Mesendoderm (in vitro differentiated cells): Measurements from ENCODE around the gene CDK1.

ENCODE experiments used
- DNase-seq: peaks from one replicate; pipeline ENCODE4 v3.0.0; 2013
- H2AK5ac ChIP-seq: 2 replicates; pipeline ENCODE4 v1.6.1; 2013; ENCODE audit warnings: low read length, inconsistent platforms
- H2BK120ac ChIP-seq: 2 replicates; pipeline ENCODE4 v1.6.1; 2013; ENCODE audit warnings: low read depth, mild to moderate bottlenecking, low read length, moderate library complexity, mixed read lengths
- H2BK15ac ChIP-seq: replicated peaks from 2 replicates; pipeline ENCODE4 v1.6.1; 2013; ENCODE audit warnings: low read depth, mild to moderate bottlenecking, moderate library complexity
- H2BK5ac ChIP-seq: 2 replicates; pipeline ENCODE4 v1.6.1; 2013; ENCODE audit warnings: low read length, inconsistent platforms
- H3K18ac ChIP-seq: 2 replicates; pipeline ENCODE4 v1.6.1; 2013; ENCODE audit warnings: mild to moderate bottlenecking, low read length, mixed read lengths
- H3K23ac ChIP-seq: one replicate; pipeline ENCODE4 v1.6.1; 2013; ENCODE audit warnings: low read length
- H3K27ac ChIP-seq: 2 replicates; pipeline ENCODE4 v1.5.1; 2013; ENCODE audit warnings: low read depth, mild to moderate bottlenecking, inconsistent platforms, low read length, moderate library complexity
- H3K27me3 ChIP-seq: 2 replicates; pipeline ENCODE4 v1.6.1; 2013; ENCODE audit warnings: low read length, control low read depth, mild to moderate bottlenecking, inconsistent platforms; ENCODE audit not compliant: insufficient read depth, poor library complexity
- H3K36me3 ChIP-seq: 2 replicates; pipeline ENCODE4 v1.6.1; 2013; ENCODE audit warnings: low read length, inconsistent platforms; ENCODE audit not compliant: control insufficient read depth, insufficient read depth
- H3K4ac ChIP-seq: one replicate; pipeline ENCODE4 v1.6.1; 2013; ENCODE audit warnings: low read depth, mild to moderate bottlenecking, low read length, moderate library complexity
- H3K4me1 ChIP-seq: 2 replicates; pipeline ENCODE4 v1.6.1; 2013; ENCODE audit warnings: low read depth, low read length, inconsistent platforms; ENCODE audit not compliant: control insufficient read depth
- H3K4me2 ChIP-seq: 2 replicates; pipeline ENCODE4 v1.6.1; 2013; ENCODE audit warnings: low read length
- H3K4me3 ChIP-seq: 2 replicates; pipeline ENCODE4 v1.5.1; 2013; ENCODE audit warnings: mild to moderate bottlenecking, low read length
- H3K56ac ChIP-seq: one replicate; pipeline ENCODE4 v1.6.1; 2013; ENCODE audit warnings: low read length
- H3K79me1 ChIP-seq: 2 replicates; pipeline ENCODE4 v1.6.1; 2013; ENCODE audit warnings: low read length, inconsistent platforms
- H3K79me2 ChIP-seq: 2 replicates; pipeline ENCODE4 v1.6.1; 2013; ENCODE audit warnings: mild to moderate bottlenecking, low read length; ENCODE audit not compliant: control insufficient read depth, insufficient read depth
- H3K9ac ChIP-seq: 2 replicates; pipeline ENCODE4 v1.6.1; 2013; ENCODE audit warnings: low read length, inconsistent platforms
- H4K5ac ChIP-seq: one replicate; pipeline ENCODE4 v1.6.1; 2013; ENCODE audit warnings: low read length
- H4K8ac ChIP-seq: one replicate; pipeline ENCODE4 v1.6.1; 2013; ENCODE audit warnings: low read depth, mild to moderate bottlenecking, control low read depth, low read length, moderate library complexity
- WGBS: extraction: QIAGEN DNeasy Blood & Tissue Kit; methylation state at CpG from one replicate; pipeline ENCODE4 v1.1.7; 2013; ENCODE audit warnings: low lambda C conversion rate, missing lambda C conversion rate; ENCODE audit not compliant: insufficient coverage; ENCODE audit errors: extremely low coverage; 5-methylcytosine and 5-hydroxymethylcytosine counted together

The CDK1 gene

GRCh38 chr10:60733517-60733822 lies 44.8 kb upstream of the CDK1 start:
- Histone ChIP-seq H3K23ac (no peak overlapping the region), H3K79me2 (no peaks in the 10 kb centered on the region), H3K79me1 (no peaks in the 10 kb centered on the region), H3K27me3 (no peaks in the 10 kb centered on the region), H3K4me2 (peak overlapping the region; percentile 15), H2BK120ac (no peak overlapping the region), H2BK15ac (no peak overlapping the region), H3K56ac (peak overlapping the region; percentile 45), H3K4me3 (peak overlapping the region; percentile 60), H3K9ac (peak overlapping the region; percentile 76), H4K8ac (no peak overlapping the region), H2AK5ac (no peak overlapping the region), H3K4ac (no peak overlapping the region), H3K4me1 (peaks cover 8% of the 10 kb centered on the region), H4K5ac (no peak overlapping the region), H3K36me3 (no peaks in the 10 kb centered on the region), H2BK5ac (no peak overlapping the region), H3K27ac (no peak overlapping the region), H3K18ac (no peak overlapping the region)
- DNase-seq = no peak
- WGBS = no CpG with 5 or more reads among the region's 17 CpGs

- no peak overlapping the region for H3K4ac ChIP-seq
- H3K79me1 ChIP-seq = no peaks in the 10 kb centered on the region
- no peaks in the 10 kb centered on the region for H3K27me3 ChIP-seq
- no peak overlapping the region for H2BK5ac ChIP-seq
- peak overlapping the region; percentile 31 for H3K56ac ChIP-seq
- H3K23ac ChIP-seq = no peak overlapping the region
- no peak for DNase-seq
- no peak overlapping the region for H3K18ac ChIP-seq
- no peak overlapping the region for H3K27ac ChIP-seq
- H3K4me3 ChIP-seq = no peak overlapping the region
- no peak overlapping the region for H2BK120ac ChIP-seq
- H4K5ac ChIP-seq = no peak overlapping the region
- no peak overlapping the region for H2AK5ac ChIP-seq
- whole genome bisulfite sequencing = no CpG with 5 or more reads among the region's 11 CpGs
- no peaks in the 10 kb centered on the region for H3K36me3 ChIP-seq
- H3K9ac ChIP-seq = no peak overlapping the region
- no peak overlapping the region for H4K8ac ChIP-seq
- no peaks in the 10 kb centered on the region for H3K79me2 ChIP-seq
- no peak overlapping the region for H3K4me2 ChIP-seq
- H3K4me1 ChIP-seq = peaks cover 8% of the 10 kb centered on the region
- no peak overlapping the region for H2BK15ac ChIP-seq
Measured at GRCh38 chr10:60733826-60734225, 44.5 kb upstream of the CDK1 start.

- Histone ChIP-seq H3K4me1 (peaks cover 8% of the 10 kb centered on the region), H4K8ac (no peak overlapping the region), H4K5ac (no peak overlapping the region), H2BK120ac (no peak overlapping the region), H3K4me3 (no peak overlapping the region), H3K27ac (no peak overlapping the region), H2BK15ac (no peak overlapping the region), H3K27me3 (no peaks in the 10 kb centered on the region), H2BK5ac (no peak overlapping the region), H3K56ac (no peak overlapping the region), H3K79me1 (no peaks in the 10 kb centered on the region), H3K9ac (no peak overlapping the region), H2AK5ac (no peak overlapping the region), H3K18ac (no peak overlapping the region), H3K4me2 (no peak overlapping the region), H3K79me2 (no peaks in the 10 kb centered on the region), H3K23ac (no peak overlapping the region), H3K4ac (no peak overlapping the region), H3K36me3 (no peaks in the 10 kb centered on the region)
- no CpG with 5 or more reads among the region's 3 CpGs for WGBS
- DNase-seq = peak; percentile 15
Measured at GRCh38 chr10:60734226-60734625, 44.1 kb upstream of the CDK1 start.

- H3K56ac ChIP-seq = no peak overlapping the region
- no peak overlapping the region for H3K27ac ChIP-seq
- H3K79me2 ChIP-seq = no peaks in the 10 kb centered on the region
- no peak overlapping the region for H2BK5ac ChIP-seq
- no peak overlapping the region for H2AK5ac ChIP-seq
- no peak overlapping the region for H2BK15ac ChIP-seq
- peaks cover 8% of the 10 kb centered on the region for H3K4me1 ChIP-seq
- no peaks in the 10 kb centered on the region for H3K79me1 ChIP-seq
- no peak overlapping the region for H3K9ac ChIP-seq
- no peak overlapping the region for H3K18ac ChIP-seq
- H3K23ac ChIP-seq = no peak overlapping the region
- no peak overlapping the region for H4K5ac ChIP-seq
- H2BK120ac ChIP-seq = no peak overlapping the region
- H3K4ac ChIP-seq = no peak overlapping the region
- H3K36me3 ChIP-seq = no peaks in the 10 kb centered on the region
- peak; percentile 43 for DNase-seq
- H4K8ac ChIP-seq = no peak overlapping the region
- no peak overlapping the region for H3K4me3 ChIP-seq
- no peaks in the 10 kb centered on the region for H3K27me3 ChIP-seq
- no peak overlapping the region for H3K4me2 ChIP-seq
- WGBS = no CpG with 5 or more reads among the region's 2 CpGs
Measured at GRCh38 chr10:60735244-60735643, 43.0 kb upstream of the CDK1 start.

GRCh38 chr10:60737242-60737641 lies 41.0 kb upstream of the CDK1 start:
- H3K27ac ChIP-seq = no peak overlapping the region
- H3K9ac ChIP-seq = no peak overlapping the region
- H4K5ac ChIP-seq = no peak overlapping the region
- peak overlapping the region; percentile 60 for H2BK15ac ChIP-seq
- no peak overlapping the region for H3K18ac ChIP-seq
- no peak overlapping the region for H2AK5ac ChIP-seq
- H3K79me2 ChIP-seq = no peaks in the 10 kb centered on the region
- H3K56ac ChIP-seq = no peak overlapping the region
- H4K8ac ChIP-seq = no peak overlapping the region
- no CpG with 5 or more reads among the region's 5 CpGs for WGBS
- no peaks in the 10 kb centered on the region for H3K36me3 ChIP-seq
- no peak overlapping the region for H3K23ac ChIP-seq
- H3K4me1 ChIP-seq = peaks cover 8% of the 10 kb centered on the region
- no peak overlapping the region for H2BK120ac ChIP-seq
- H3K4me2 ChIP-seq = no peak overlapping the region
- no peaks in the 10 kb centered on the region for H3K27me3 ChIP-seq
- no peak overlapping the region for H3K4ac ChIP-seq
- H2BK5ac ChIP-seq = no peak overlapping the region
- DNase-seq = no peak
- no peak overlapping the region for H3K4me3 ChIP-seq
- no peaks in the 10 kb centered on the region for H3K79me1 ChIP-seq

GRCh38 chr10:60739558-60739957 lies 38.7 kb upstream of the CDK1 start:
- H3K56ac ChIP-seq = no peak overlapping the region
- no peaks in the 10 kb centered on the region for H3K36me3 ChIP-seq
- no peaks in the 10 kb centered on the region for H3K79me1 ChIP-seq
- no peak overlapping the region for H3K4me3 ChIP-seq
- H3K4me2 ChIP-seq = no peak overlapping the region
- H2AK5ac ChIP-seq = no peak overlapping the region
- no peaks in the 10 kb centered on the region for H3K27me3 ChIP-seq
- no peak overlapping the region for H2BK5ac ChIP-seq
- no peak overlapping the region for H3K23ac ChIP-seq
- H3K4ac ChIP-seq = no peak overlapping the region
- H3K18ac ChIP-seq = no peak overlapping the region
- no peak overlapping the region for H4K5ac ChIP-seq
- H3K79me2 ChIP-seq = no peaks in the 10 kb centered on the region
- H3K4me1 ChIP-seq = peaks cover 7% of the 10 kb centered on the region
- no peak overlapping the region for H3K9ac ChIP-seq
- no peak overlapping the region for H3K27ac ChIP-seq
- H4K8ac ChIP-seq = no peak overlapping the region
- no peak overlapping the region for H2BK15ac ChIP-seq
- no peak for DNase-seq
- no peak overlapping the region for H2BK120ac ChIP-seq
